ENCODE data around the gene SMPX.

Gene SMPX

GRCh38 chrX:21721195-21721594 is 36.7 kb downstream of the SMPX start:
- Histone ChIP-seq H3K27ac (ENCODE audit: low read depth in 2 of 2, low read length in 2 of 2) (no peak overlapping the region), H3K36me3 (ENCODE audit: control insufficient read depth in 2 of 2, insufficient read depth in 2 of 2, low read length in 2 of 2) (no peaks in the 10 kb centered on the region), H3K9ac (ENCODE audit: low read depth in 1 of 2, low read length in 2 of 2) (no peak overlapping the region), H3K4me1 (ENCODE audit: control insufficient read depth in 2 of 2, insufficient read depth in 2 of 2, low read length in 2 of 2) (no peaks in the 10 kb centered on the region), H3K9me3 (ENCODE audit: control insufficient read depth in 2 of 2, low read length in 2 of 2) (no peaks in the 10 kb centered on the region), H3K4me3 (ENCODE audit: low read length in 2 of 2) (no peak overlapping the region), H3K27me3 (ENCODE audit: control insufficient read depth in 2 of 2, insufficient read depth in 2 of 2, low read length in 2 of 2) (peaks cover 0 to 3% of the 10 kb centered on the region in 2 donors)

GRCh38 chrX:21718575-21718974 is 39.3 kb downstream of the SMPX start:
- H3K9me3 ChIP-seq (ENCODE audit: control insufficient read depth in 2 of 2, low read length in 2 of 2), result no peaks in the 10 kb centered on the region
- no peak overlapping the region for H3K27ac ChIP-seq (ENCODE audit: low read depth in 2 of 2, low read length in 2 of 2)
- H3K9ac ChIP-seq (ENCODE audit: low read depth in 1 of 2, low read length in 2 of 2), result no peak overlapping the region
- H3K36me3 ChIP-seq (ENCODE audit: control insufficient read depth in 2 of 2, insufficient read depth in 2 of 2, low read length in 2 of 2), result no peaks in the 10 kb centered on the region
- H3K27me3 ChIP-seq (ENCODE audit: control insufficient read depth in 2 of 2, insufficient read depth in 2 of 2, low read length in 2 of 2), result peaks cover 0 to 2% of the 10 kb centered on the region in 2 donors
- H3K4me1 ChIP-seq (ENCODE audit: control insufficient read depth in 2 of 2, insufficient read depth in 2 of 2, low read length in 2 of 2), result no peaks in the 10 kb centered on the region
- H3K4me3 ChIP-seq (ENCODE audit: low read length in 2 of 2), result no peak overlapping the region

- H3K4me3 ChIP-seq (ENCODE audit: low read length in 2 of 2), result no peak overlapping the region
- no peaks in the 10 kb centered on the region for H3K36me3 ChIP-seq (ENCODE audit: control insufficient read depth in 2 of 2, insufficient read depth in 2 of 2, low read length in 2 of 2)
- no peaks in the 10 kb centered on the region for H3K4me1 ChIP-seq (ENCODE audit: control insufficient read depth in 2 of 2, insufficient read depth in 2 of 2, low read length in 2 of 2)
- H3K9ac ChIP-seq (ENCODE audit: low read depth in 1 of 2, low read length in 2 of 2), result no peak overlapping the region
- peaks cover 0 to 2% of the 10 kb centered on the region in 2 donors for H3K27me3 ChIP-seq (ENCODE audit: control insufficient read depth in 2 of 2, insufficient read depth in 2 of 2, low read length in 2 of 2)
- no peaks in the 10 kb centered on the region for H3K9me3 ChIP-seq (ENCODE audit: control insufficient read depth in 2 of 2, low read length in 2 of 2)
- H3K27ac ChIP-seq (ENCODE audit: low read depth in 2 of 2, low read length in 2 of 2), result no peak overlapping the region
Observed at GRCh38 chrX:21717802-21718201, 40.1 kb downstream of the SMPX start.

- Histone ChIP-seq H3K9ac (ENCODE audit: low read depth in 1 of 2, low read length in 2 of 2) (no peak overlapping the region), H3K27me3 (ENCODE audit: control insufficient read depth in 2 of 2, insufficient read depth in 2 of 2, low read length in 2 of 2) (peaks cover 0 to 2% of the 10 kb centered on the region in 2 donors), H3K36me3 (ENCODE audit: control insufficient read depth in 2 of 2, insufficient read depth in 2 of 2, low read length in 2 of 2) (no peaks in the 10 kb centered on the region), H3K4me3 (ENCODE audit: low read length in 2 of 2) (no peak overlapping the region), H3K4me1 (ENCODE audit: control insufficient read depth in 2 of 2, insufficient read depth in 2 of 2, low read length in 2 of 2) (no peaks in the 10 kb centered on the region), H3K27ac (ENCODE audit: low read depth in 2 of 2, low read length in 2 of 2) (no peak overlapping the region), H3K9me3 (ENCODE audit: control insufficient read depth in 2 of 2, low read length in 2 of 2) (no peaks in the 10 kb centered on the region)
Observed at GRCh38 chrX:21715825-21716224, 42.1 kb downstream of the SMPX start.

- H3K36me3 ChIP-seq (ENCODE audit: control insufficient read depth in 2 of 2, insufficient read depth in 2 of 2, low read length in 2 of 2), result no peaks in the 10 kb centered on the region
- no peak overlapping the region for H3K4me3 ChIP-seq (ENCODE audit: low read length in 2 of 2)
- H3K27me3 ChIP-seq (ENCODE audit: control insufficient read depth in 2 of 2, insufficient read depth in 2 of 2, low read length in 2 of 2), result peaks cover 0 to 2% of the 10 kb centered on the region in 2 donors
- H3K9me3 ChIP-seq (ENCODE audit: control insufficient read depth in 2 of 2, low read length in 2 of 2), result no peaks in the 10 kb centered on the region
- no peak overlapping the region for H3K9ac ChIP-seq (ENCODE audit: low read depth in 1 of 2, low read length in 2 of 2)
- H3K27ac ChIP-seq (ENCODE audit: low read depth in 2 of 2, low read length in 2 of 2), result no peak overlapping the region
- no peaks in the 10 kb centered on the region for H3K4me1 ChIP-seq (ENCODE audit: control insufficient read depth in 2 of 2, insufficient read depth in 2 of 2, low read length in 2 of 2)
Observed at GRCh38 chrX:21715337-21715736, 42.6 kb downstream of the SMPX start.

- H3K27ac ChIP-seq (ENCODE audit: low read depth in 2 of 2, low read length in 2 of 2), result no peak overlapping the region
- peaks cover 0 to 2% of the 10 kb centered on the region in 2 donors for H3K27me3 ChIP-seq (ENCODE audit: control insufficient read depth in 2 of 2, insufficient read depth in 2 of 2, low read length in 2 of 2)
- H3K4me1 ChIP-seq (ENCODE audit: control insufficient read depth in 2 of 2, insufficient read depth in 2 of 2, low read length in 2 of 2), result no peaks in the 10 kb centered on the region
- no peaks in the 10 kb centered on the region for H3K36me3 ChIP-seq (ENCODE audit: control insufficient read depth in 2 of 2, insufficient read depth in 2 of 2, low read length in 2 of 2)
- no peak overlapping the region for H3K4me3 ChIP-seq (ENCODE audit: low read length in 2 of 2)
- no peaks in the 10 kb centered on the region for H3K9me3 ChIP-seq (ENCODE audit: control insufficient read depth in 2 of 2, low read length in 2 of 2)
- no peak overlapping the region for H3K9ac ChIP-seq (ENCODE audit: low read depth in 1 of 2, low read length in 2 of 2)
Observed at GRCh38 chrX:21711848-21712197, 46.1 kb downstream of the SMPX start.

- no peaks in the 10 kb centered on the region for H3K36me3 ChIP-seq (ENCODE audit: control insufficient read depth in 2 of 2, insufficient read depth in 2 of 2, low read length in 2 of 2)
- H3K27ac ChIP-seq (ENCODE audit: low read depth in 2 of 2, low read length in 2 of 2), result no peak overlapping the region
- H3K9ac ChIP-seq (ENCODE audit: low read depth in 1 of 2, low read length in 2 of 2), result no peak overlapping the region
- H3K4me1 ChIP-seq (ENCODE audit: control insufficient read depth in 2 of 2, insufficient read depth in 2 of 2, low read length in 2 of 2), result no peaks in the 10 kb centered on the region
- H3K27me3 ChIP-seq (ENCODE audit: control insufficient read depth in 2 of 2, insufficient read depth in 2 of 2, low read length in 2 of 2), result peaks cover 0 to 2% of the 10 kb centered on the region in 2 donors
- H3K4me3 ChIP-seq (ENCODE audit: low read length in 2 of 2), result no peak overlapping the region
- H3K9me3 ChIP-seq (ENCODE audit: control insufficient read depth in 2 of 2, low read length in 2 of 2), result no peaks in the 10 kb centered on the region
Observed at GRCh38 chrX:21711129-21711847, 46.6 kb downstream of the SMPX start.

- Histone ChIP-seq H3K9ac (ENCODE audit: low read depth in 1 of 2, low read length in 2 of 2) (no peak overlapping the region), H3K27me3 (ENCODE audit: control insufficient read depth in 2 of 2, insufficient read depth in 2 of 2, low read length in 2 of 2) (no peaks in the 10 kb centered on the region), H3K4me3 (ENCODE audit: low read length in 2 of 2) (no peak overlapping the region), H3K36me3 (ENCODE audit: control insufficient read depth in 2 of 2, insufficient read depth in 2 of 2, low read length in 2 of 2) (no peaks in the 10 kb centered on the region), H3K9me3 (ENCODE audit: control insufficient read depth in 2 of 2, low read length in 2 of 2) (no peaks in the 10 kb centered on the region), H3K4me1 (ENCODE audit: control insufficient read depth in 2 of 2, insufficient read depth in 2 of 2, low read length in 2 of 2) (no peaks in the 10 kb centered on the region), H3K27ac (ENCODE audit: low read depth in 2 of 2, low read length in 2 of 2) (no peak overlapping the region)
Observed at GRCh38 chrX:21708116-21708515, 49.8 kb downstream of the SMPX start.

GRCh38 chrX:21705225-21705624 is 52.7 kb downstream of the SMPX start:
- no peaks in the 10 kb centered on the region for H3K4me1 ChIP-seq (ENCODE audit: control insufficient read depth in 2 of 2, insufficient read depth in 2 of 2, low read length in 2 of 2)
- H3K27me3 ChIP-seq (ENCODE audit: control insufficient read depth in 2 of 2, insufficient read depth in 2 of 2, low read length in 2 of 2), result no peaks in the 10 kb centered on the region
- H3K9me3 ChIP-seq (ENCODE audit: control insufficient read depth in 2 of 2, low read length in 2 of 2), result no peaks in the 10 kb centered on the region
- H3K4me3 ChIP-seq (ENCODE audit: low read length in 2 of 2), result no peak overlapping the region
- H3K36me3 ChIP-seq (ENCODE audit: control insufficient read depth in 2 of 2, insufficient read depth in 2 of 2, low read length in 2 of 2), result no peaks in the 10 kb centered on the region
- no peak overlapping the region for H3K27ac ChIP-seq (ENCODE audit: low read depth in 2 of 2, low read length in 2 of 2)
- H3K9ac ChIP-seq (ENCODE audit: low read depth in 1 of 2, low read length in 2 of 2), result no peak overlapping the region

GRCh38 chrX:21702725-21703124 is 55.2 kb downstream of the SMPX start:
- Histone ChIP-seq H3K4me3 (ENCODE audit: low read length in 2 of 2) (no peak overlapping the region), H3K27ac (ENCODE audit: low read depth in 2 of 2, low read length in 2 of 2) (no peak overlapping the region), H3K9ac (ENCODE audit: low read depth in 1 of 2, low read length in 2 of 2) (no peak overlapping the region), H3K4me1 (ENCODE audit: control insufficient read depth in 2 of 2, insufficient read depth in 2 of 2, low read length in 2 of 2) (no peaks in the 10 kb centered on the region), H3K36me3 (ENCODE audit: control insufficient read depth in 2 of 2, insufficient read depth in 2 of 2, low read length in 2 of 2) (no peaks in the 10 kb centered on the region), H3K9me3 (ENCODE audit: control insufficient read depth in 2 of 2, low read length in 2 of 2) (no peaks in the 10 kb centered on the region), H3K27me3 (ENCODE audit: control insufficient read depth in 2 of 2, insufficient read depth in 2 of 2, low read length in 2 of 2) (peaks cover 0 to 3% of the 10 kb centered on the region in 2 donors)
